ENCODE data around the gene SLC2A3. TPM values are rescaled to one million over a fixed set of nuclear protein-coding genes. Genes with fewer than 3 reads are reported as not detected.
"Not testable (repeated sequence)": the region's sequence is repeated elsewhere in the genome, so short reads cannot be mapped to it uniquely, and the experiment has no call there.

The SLC2A3 gene
- 65.4 and 91.5 TPM in 2 replicates for total RNA-seq

GRCh38 chr12:7935590-7936581 lies at the start of gene SLC2A3:
Gene SLC2A3, minus strand, starts transcription at chr12:7936187. Its CDS starts 153 bp downstream, at chr12:7936034.
- peak within 1 kb of the TSS; percentile 85 for H3K4me3 ChIP-seq (ENCODE audit: low read depth, low read length)
- TF ChIP-seq, protein P1, sequence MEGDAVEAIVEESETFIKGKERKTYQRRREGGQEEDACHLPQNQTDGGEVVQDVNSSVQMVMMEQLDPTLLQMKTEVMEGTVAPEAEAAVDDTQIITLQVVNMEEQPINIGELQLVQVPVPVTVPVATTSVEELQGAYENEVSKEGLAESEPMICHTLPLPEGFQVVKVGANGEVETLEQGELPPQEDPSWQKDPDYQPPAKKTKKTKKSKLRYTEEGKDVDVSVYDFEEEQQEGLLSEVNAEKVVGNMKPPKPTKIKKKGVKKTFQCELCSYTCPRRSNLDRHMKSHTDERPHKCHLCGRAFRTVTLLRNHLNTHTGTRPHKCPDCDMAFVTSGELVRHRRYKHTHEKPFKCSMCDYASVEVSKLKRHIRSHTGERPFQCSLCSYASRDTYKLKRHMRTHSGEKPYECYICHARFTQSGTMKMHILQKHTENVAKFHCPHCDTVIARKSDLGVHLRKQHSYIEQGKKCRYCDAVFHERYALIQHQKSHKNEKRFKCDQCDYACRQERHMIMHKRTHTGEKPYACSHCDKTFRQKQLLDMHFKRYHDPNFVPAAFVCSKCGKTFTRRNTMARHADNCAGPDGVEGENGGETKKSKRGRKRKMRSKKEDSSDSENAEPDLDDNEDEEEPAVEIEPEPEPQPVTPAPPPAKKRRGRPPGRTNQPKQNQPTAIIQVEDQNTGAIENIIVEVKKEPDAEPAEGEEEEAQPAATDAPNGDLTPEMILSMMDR (IDR thresholded peaks at IDR 0.05; ENCODE audit: insufficient read depth, low read depth, low read length), result no peak
- DNase-seq (ENCODE audit: low read depth), result peak; percentile 97

DNA sequence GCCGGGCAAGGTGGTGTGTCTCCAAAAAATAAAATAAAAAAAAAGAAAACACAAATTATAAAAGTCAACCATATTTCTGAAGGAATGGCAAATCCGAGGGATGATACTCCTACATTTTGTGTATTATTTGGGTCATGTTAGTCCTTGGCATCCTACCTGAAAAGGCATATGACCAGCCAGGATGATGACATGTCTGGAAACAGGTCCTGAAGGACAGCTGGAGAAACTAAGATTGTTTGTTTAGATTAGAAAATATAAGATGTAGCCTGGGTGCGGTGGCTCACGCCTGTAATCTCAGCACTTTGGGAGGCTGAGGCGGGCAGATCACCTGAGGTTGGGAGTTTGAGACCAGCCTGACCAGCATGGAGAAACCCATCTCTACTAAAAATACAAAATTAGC lies 48.9 kb upstream of the SLC2A3 start:
- DNase-seq (ENCODE audit: low read depth), result no peak
- TF ChIP-seq, protein P1 (IDR thresholded peaks at IDR 0.05; ENCODE audit: insufficient read depth, low read depth, low read length), result no peak
- no peak overlapping the region for H3K4me3 ChIP-seq (ENCODE audit: low read depth, low read length)

- not testable (repeated sequence) for H3K4me3 ChIP-seq (ENCODE audit: low read depth, low read length); DNase-seq (ENCODE audit: low read depth)
Measured at GRCh38 chr12:7983460-7983859, 47.5 kb upstream of the SLC2A3 start.

- DNase-seq (ENCODE audit: low read depth); H3K4me3 ChIP-seq (ENCODE audit: low read depth, low read length): not testable (repeated sequence)
Measured at GRCh38 chr12:7983019-7983418, 47.0 kb upstream of the SLC2A3 start.

GRCh38 chr12:7982332-7982735 lies 46.3 kb upstream of the SLC2A3 start:
- not testable (repeated sequence) for DNase-seq (ENCODE audit: low read depth); H3K4me3 ChIP-seq (ENCODE audit: low read depth, low read length)

DNA sequence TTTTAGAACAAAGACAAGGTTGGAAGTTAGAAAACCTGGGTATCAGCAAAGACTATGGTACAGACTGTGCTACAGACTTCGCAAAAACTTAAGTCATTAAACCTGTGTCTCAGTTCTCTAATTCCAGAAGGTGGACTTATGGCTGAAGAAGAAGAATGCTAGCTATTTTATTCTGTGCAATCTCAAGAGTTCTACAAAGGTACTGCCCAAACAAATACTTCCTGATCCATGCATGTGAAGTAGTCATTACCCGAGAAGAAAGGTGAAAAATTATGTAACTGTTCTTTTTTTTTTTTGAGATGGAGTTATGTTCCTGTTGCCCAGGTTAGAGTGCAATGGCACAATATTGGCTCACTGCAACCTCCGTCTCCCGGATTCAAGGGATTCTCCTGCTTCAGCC lies 45.5 kb upstream of the SLC2A3 start:
- H3K4me3 ChIP-seq (ENCODE audit: low read depth, low read length), result no peak overlapping the region
- DNase-seq (ENCODE audit: low read depth), result no peak
- TF ChIP-seq, protein P1 (IDR thresholded peaks at IDR 0.05; ENCODE audit: insufficient read depth, low read depth, low read length), result no peak

DNA sequence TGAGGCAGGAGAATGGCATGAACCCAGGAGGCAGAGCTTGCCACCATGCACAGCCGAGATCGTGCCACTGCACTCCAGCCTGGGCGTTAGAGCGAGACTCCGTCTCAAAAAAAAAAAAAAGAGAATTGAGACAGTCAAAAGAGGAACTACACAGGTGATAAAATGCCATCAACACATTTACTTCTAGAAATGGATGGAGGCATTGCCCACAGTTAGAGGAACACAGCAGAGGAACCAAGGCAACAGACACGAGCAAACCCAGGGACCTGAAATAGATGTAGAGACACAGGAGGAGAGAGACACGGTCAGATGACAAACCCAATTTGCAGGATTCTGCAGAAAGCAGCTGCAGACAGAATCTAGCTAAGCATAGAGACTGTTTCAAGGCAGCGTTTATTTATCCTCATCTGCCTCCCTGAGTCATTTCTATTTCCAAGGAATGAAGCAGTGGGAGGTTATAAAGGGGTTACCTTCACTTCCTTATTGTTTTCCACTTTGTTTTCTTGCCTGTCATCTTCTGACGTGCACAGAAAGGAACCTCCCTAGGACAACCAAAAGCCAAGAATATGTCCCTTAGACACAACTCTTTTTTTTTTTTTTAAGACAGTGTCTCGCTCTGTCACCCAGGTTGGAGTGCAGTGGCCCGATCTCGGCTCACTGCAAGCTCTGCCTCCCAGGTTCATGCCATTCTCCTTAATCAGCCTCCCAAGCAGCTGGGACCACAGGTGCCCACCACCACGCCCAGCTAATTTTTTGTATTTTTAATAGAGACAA lies 41.6 kb upstream of the SLC2A3 start:
- not testable (repeated sequence) for DNase-seq (ENCODE audit: low read depth); H3K4me3 ChIP-seq (ENCODE audit: low read depth, low read length)

DNA sequence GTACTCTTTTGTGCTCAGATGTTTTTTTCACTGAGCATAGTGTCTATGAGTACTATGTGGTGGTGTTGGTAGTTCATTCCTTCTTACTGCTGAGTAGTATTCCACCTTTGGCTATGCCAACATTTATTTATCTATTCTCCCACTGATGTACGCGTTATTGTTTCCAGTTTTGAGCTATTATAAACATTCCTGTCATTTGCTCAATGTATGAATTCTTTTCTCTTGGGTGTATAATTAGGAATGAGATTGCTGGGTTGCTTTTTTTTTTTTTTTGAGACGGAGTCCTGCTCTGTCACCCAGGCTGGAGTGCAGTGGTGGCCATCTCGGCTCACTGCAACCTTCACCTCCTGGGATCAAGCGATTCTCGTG lies 37.5 kb upstream of the SLC2A3 start:
- DNase-seq (ENCODE audit: low read depth), result no peak
- no peak overlapping the region for H3K4me3 ChIP-seq (ENCODE audit: low read depth, low read length)

More for the DNA sequence above, 37.5 kb upstream of the SLC2A3 start:
- TF ChIP-seq, protein P1 (IDR thresholded peaks at IDR 0.05; ENCODE audit: insufficient read depth, low read depth, low read length), result no peak

Measured in fibroblast of villous mesenchyme (primary cell).